ENCODE measurements around the gene GPR21.

Gene GPR21

DNA sequence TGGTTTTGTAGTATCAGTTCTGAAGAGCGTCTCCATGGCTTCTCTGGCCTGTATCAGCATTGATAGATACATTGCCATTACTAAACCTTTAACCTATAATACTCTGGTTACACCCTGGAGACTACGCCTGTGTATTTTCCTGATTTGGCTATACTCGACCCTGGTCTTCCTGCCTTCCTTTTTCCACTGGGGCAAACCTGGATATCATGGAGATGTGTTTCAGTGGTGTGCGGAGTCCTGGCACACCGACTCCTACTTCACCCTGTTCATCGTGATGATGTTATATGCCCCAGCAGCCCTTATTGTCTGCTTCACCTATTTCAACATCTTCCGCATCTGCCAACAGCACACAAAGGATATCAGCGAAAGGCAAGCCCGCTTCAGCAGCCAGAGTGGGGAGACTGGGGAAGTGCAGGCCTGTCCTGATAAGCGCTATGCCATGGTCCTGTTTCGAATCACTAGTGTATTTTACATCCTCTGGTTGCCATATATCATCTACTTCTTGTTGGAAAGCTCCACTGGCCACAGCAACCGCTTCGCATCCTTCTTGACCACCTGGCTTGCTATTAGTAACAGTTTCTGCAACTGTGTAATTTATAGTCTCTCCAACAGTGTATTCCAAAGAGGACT, 1.5 kb downstream of the GPR21 start:
- Histone ChIP-seq H3K4me1 (ENCODE audit: control insufficient read depth, insufficient read depth, low read length) (peaks cover 24% of the 10 kb centered on the region), H3K4me2 (ENCODE audit: low read length) (no peak overlapping the region), H3K9me3 (replicated peaks; ENCODE audit: low read length) (no peaks in the 10 kb centered on the region), H3K4me3 (ENCODE audit: low read length) (no peak overlapping the region), H3K9ac (ENCODE audit: low read depth, low read length) (no peak overlapping the region), H3K36me3 (ENCODE audit: insufficient read depth, low read length) (peaks cover 7% of the 10 kb centered on the region), H3K27me3 (ENCODE audit: control insufficient read depth, insufficient read depth, low read length) (no peaks in the 10 kb centered on the region)

DNA sequence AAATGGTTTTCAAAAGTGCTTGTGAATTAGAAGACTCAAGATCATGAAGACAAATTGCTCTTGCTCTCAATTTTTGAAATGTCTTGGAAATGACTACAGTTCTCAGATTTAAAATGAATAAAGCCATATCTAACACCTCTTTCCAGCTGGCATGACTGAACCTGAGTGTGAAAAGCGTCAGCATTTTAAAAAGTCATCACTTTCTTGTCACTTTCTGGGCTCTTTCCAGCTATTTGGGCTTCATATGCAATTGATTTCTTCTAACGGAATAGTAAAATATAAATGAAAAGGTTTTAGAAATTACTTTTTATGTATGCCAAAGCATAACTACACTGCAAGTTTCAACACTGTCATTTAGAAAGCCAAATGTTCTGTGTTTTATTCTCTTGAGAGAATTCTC, 2.3 kb downstream of the GPR21 start:
- Histone ChIP-seq H3K27me3 (ENCODE audit: control insufficient read depth, insufficient read depth, low read length) (no peaks in the 10 kb centered on the region), H3K9ac (ENCODE audit: low read depth, low read length) (no peak overlapping the region), H3K4me1 (ENCODE audit: control insufficient read depth, insufficient read depth, low read length) (peaks cover 24% of the 10 kb centered on the region), H3K9me3 (replicated peaks; ENCODE audit: low read length) (no peaks in the 10 kb centered on the region), H3K36me3 (ENCODE audit: insufficient read depth, low read length) (peaks cover 7% of the 10 kb centered on the region), H3K4me2 (ENCODE audit: low read length) (no peak overlapping the region), H3K4me3 (ENCODE audit: low read length) (no peak overlapping the region)

DNA sequence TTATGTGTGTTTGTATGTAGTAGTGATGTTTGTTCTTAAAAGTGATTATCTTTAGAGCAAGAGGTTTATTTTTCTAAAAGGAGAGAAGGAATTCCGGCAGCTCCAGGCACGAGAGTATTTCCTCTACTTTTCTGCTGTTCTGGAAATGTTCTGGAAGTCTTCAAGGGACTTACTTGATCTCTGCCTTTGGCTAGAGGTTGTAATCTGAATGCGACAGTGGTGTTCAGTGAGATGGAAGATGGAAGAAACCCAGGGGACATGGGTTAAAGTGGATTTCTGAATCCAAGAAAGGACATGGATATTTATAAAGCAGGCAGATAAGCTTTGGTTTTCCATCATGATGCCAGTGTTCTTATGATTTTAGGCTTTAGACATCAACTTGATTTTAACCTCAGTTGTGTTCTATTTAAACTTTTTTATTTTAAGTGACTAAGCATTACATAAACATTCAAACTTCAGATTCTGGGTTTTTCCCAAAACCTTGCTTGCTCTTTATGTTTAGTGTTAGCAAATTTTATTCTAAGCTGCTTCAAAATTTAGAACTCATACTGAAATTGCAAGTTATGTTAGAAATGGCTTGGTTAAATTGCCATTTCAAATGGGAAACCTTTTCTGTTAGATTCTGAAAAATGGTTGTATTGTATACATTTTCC, 3.6 kb downstream of the GPR21 start:
- Histone ChIP-seq H3K4me2 (ENCODE audit: low read length) (peak overlapping the region; percentile 4), H3K27me3 (ENCODE audit: control insufficient read depth, insufficient read depth, low read length) (no peaks in the 10 kb centered on the region), H3K4me3 (ENCODE audit: low read length) (no peak overlapping the region), H3K9ac (ENCODE audit: low read depth, low read length) (no peak overlapping the region), H3K36me3 (ENCODE audit: insufficient read depth, low read length) (peaks cover 7% of the 10 kb centered on the region), H3K9me3 (replicated peaks; ENCODE audit: low read length) (no peaks in the 10 kb centered on the region), H3K4me1 (ENCODE audit: control insufficient read depth, insufficient read depth, low read length) (peaks cover 24% of the 10 kb centered on the region)

DNA sequence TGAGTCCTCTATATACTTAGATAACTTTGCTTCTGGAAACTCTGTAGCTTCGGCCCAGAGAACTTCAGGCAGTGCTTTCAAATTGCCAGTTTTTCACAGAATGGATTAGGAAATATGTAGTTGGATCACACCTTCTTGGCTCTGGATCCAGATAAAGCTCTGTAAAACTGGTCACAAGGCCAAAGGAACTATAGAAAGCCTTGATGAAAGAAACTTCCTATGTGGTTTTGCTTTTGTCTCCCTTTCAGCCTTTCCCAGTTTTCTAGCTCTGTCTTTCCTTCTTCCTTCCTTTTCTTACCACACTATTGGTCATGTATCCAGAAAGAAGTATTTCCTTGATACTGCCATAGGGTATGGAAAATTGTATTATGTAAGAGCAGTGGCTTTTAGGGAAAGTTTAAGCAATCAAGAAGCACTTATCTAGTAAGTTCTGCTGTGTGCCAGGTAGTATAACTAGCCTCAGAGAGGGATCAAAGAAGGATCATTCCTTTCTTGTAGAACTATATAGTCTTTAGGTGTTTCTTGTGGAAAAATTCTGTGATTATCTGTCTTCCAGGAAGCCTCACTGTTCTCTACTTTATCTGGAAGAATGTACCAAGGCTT, 6.3 kb downstream of the GPR21 start:
- Histone ChIP-seq H3K9ac (ENCODE audit: low read depth, low read length) (no peak overlapping the region), H3K9me3 (replicated peaks; ENCODE audit: low read length) (no peaks in the 10 kb centered on the region), H3K27me3 (ENCODE audit: control insufficient read depth, insufficient read depth, low read length) (no peaks in the 10 kb centered on the region), H3K4me1 (ENCODE audit: control insufficient read depth, insufficient read depth, low read length) (peaks cover 18% of the 10 kb centered on the region), H3K36me3 (ENCODE audit: insufficient read depth, low read length) (peaks cover 4% of the 10 kb centered on the region), H3K4me3 (ENCODE audit: low read length) (no peak overlapping the region), H3K4me2 (ENCODE audit: low read length) (no peak overlapping the region)

DNA sequence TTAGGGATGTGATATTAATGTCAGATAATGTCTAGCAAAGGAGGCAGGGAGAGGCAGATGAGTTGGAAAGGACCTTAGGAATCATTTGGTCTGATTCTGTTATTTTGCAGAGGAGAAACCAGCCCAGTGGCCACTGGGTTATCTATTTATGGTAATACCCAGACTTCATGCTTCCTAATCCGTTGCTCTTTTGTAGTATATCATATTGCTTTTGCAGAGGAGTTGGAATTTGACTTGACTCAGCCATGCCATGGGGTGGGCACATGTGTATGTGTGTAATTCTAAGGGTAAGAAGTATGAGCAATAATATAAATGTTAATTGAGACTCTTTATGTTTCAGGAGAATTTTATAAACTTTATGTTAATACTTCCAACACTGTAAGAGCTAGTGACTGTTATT, 7.3 kb downstream of the GPR21 start:
- no peaks in the 10 kb centered on the region for H3K27me3 ChIP-seq (ENCODE audit: control insufficient read depth, insufficient read depth, low read length)
- no peak overlapping the region for H3K9ac ChIP-seq (ENCODE audit: low read depth, low read length)
- H3K4me3 ChIP-seq (ENCODE audit: low read length): no peak overlapping the region
- H3K4me2 ChIP-seq (ENCODE audit: low read length): no peak overlapping the region
- peaks cover 18% of the 10 kb centered on the region for H3K4me1 ChIP-seq (ENCODE audit: control insufficient read depth, insufficient read depth, low read length)
- H3K36me3 ChIP-seq (ENCODE audit: insufficient read depth, low read length): no peaks in the 10 kb centered on the region
- H3K9me3 ChIP-seq (replicated peaks; ENCODE audit: low read length): no peaks in the 10 kb centered on the region

DNA sequence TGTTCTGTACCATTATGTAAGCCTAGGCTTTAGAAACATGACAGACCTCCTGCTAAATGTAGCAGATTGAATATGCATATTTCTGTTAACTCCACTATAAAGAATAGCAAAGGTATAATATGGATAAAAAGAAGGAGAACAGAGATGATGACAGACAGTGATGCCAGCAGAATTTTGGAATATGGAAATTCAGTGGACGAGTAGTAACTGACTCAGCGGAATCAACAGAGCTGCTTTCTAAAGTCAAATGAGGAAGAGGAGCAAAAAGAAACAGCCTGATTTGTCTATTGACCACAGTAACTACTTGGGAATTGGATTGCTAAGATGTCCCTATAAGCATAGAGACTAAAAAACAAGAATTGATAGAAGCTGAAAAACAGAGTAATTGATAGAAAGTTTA, 8.0 kb downstream of the GPR21 start:
- Histone ChIP-seq H3K36me3 (ENCODE audit: insufficient read depth, low read length) (no peaks in the 10 kb centered on the region), H3K4me1 (ENCODE audit: control insufficient read depth, insufficient read depth, low read length) (peaks cover 11% of the 10 kb centered on the region), H3K9ac (ENCODE audit: low read depth, low read length) (no peak overlapping the region), H3K4me3 (ENCODE audit: low read length) (no peak overlapping the region), H3K9me3 (replicated peaks; ENCODE audit: low read length) (no peaks in the 10 kb centered on the region), H3K4me2 (ENCODE audit: low read length) (no peak overlapping the region), H3K27me3 (ENCODE audit: control insufficient read depth, insufficient read depth, low read length) (no peaks in the 10 kb centered on the region)

DNA sequence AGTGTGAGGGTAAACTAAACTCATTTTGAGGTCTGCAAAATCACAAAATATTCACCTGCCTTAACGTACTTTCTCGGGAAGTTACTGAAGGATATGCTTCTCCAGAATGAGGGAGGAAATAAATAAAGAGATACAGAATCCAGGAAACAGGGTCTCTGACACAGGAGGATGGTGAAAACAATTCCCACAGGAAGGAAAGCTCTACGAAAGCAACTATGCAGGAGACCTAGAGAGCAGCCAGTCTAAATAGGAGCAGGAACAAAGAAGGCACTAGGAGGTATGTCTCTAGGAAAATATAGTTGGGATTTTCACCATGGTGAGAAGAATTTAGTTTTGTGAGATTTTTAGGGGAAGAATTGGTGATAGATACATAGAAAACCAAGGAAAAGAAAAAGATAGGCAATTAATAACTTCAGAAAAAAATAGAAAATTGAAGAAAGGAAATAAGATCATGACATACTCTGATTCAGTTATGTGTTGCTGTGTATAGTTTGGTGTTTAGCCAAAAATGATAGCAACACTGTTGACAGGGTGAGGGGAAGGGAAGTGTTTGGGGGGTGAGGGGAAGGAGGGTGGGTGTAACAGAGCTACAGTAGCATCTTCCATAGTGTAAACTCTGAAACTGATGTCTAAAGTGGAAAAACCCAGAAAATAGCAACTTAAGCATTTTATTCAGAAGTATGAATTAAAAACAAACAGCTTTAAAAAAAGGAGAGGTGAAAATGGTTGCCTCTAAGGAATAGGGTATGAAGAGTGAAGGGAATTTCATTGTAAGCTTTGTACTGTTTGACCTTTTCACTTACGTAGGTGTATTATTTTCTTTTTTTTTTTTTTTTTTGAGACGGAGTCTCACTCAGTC, 9.8 kb downstream of the GPR21 start:
- no peak overlapping the region for H3K4me2 ChIP-seq (ENCODE audit: low read length)
- H3K36me3 ChIP-seq (ENCODE audit: insufficient read depth, low read length): no peaks in the 10 kb centered on the region
- H3K4me1 ChIP-seq (ENCODE audit: control insufficient read depth, insufficient read depth, low read length): no peaks in the 10 kb centered on the region
- no peak overlapping the region for H3K9ac ChIP-seq (ENCODE audit: low read depth, low read length)
- H3K9me3 ChIP-seq (replicated peaks; ENCODE audit: low read length): no peaks in the 10 kb centered on the region
- no peaks in the 10 kb centered on the region for H3K27me3 ChIP-seq (ENCODE audit: control insufficient read depth, insufficient read depth, low read length)
- H3K4me3 ChIP-seq (ENCODE audit: low read length): no peak overlapping the region

DNA sequence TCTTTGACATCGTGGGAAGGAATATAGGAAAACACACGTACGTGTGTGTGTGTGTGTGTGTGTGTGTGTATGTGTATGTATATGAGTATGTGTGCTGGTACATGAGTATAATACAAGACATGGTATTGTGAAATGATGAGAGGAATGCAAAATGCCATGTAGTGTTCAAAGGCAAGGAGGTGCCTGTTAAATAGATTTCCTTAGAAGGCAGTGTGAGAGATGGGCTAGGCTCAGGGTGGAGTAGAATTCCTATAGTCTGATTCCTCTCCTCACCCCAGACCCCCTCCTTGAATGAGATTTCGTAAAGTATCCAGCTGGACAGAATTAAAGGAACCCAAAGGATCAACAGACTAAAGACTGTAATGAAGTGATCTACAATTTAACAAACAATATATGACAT, 11.1 kb downstream of the GPR21 start:
- no peak overlapping the region for H3K4me2 ChIP-seq (ENCODE audit: low read length)
- H3K4me3 ChIP-seq (ENCODE audit: low read length): no peak overlapping the region
- H3K4me1 ChIP-seq (ENCODE audit: control insufficient read depth, insufficient read depth, low read length): peaks cover 12% of the 10 kb centered on the region
- H3K9ac ChIP-seq (ENCODE audit: low read depth, low read length): no peak overlapping the region
- H3K9me3 ChIP-seq (replicated peaks; ENCODE audit: low read length): no peaks in the 10 kb centered on the region
- H3K36me3 ChIP-seq (ENCODE audit: insufficient read depth, low read length): no peaks in the 10 kb centered on the region
- H3K27me3 ChIP-seq (ENCODE audit: control insufficient read depth, insufficient read depth, low read length): no peaks in the 10 kb centered on the region

DNA sequence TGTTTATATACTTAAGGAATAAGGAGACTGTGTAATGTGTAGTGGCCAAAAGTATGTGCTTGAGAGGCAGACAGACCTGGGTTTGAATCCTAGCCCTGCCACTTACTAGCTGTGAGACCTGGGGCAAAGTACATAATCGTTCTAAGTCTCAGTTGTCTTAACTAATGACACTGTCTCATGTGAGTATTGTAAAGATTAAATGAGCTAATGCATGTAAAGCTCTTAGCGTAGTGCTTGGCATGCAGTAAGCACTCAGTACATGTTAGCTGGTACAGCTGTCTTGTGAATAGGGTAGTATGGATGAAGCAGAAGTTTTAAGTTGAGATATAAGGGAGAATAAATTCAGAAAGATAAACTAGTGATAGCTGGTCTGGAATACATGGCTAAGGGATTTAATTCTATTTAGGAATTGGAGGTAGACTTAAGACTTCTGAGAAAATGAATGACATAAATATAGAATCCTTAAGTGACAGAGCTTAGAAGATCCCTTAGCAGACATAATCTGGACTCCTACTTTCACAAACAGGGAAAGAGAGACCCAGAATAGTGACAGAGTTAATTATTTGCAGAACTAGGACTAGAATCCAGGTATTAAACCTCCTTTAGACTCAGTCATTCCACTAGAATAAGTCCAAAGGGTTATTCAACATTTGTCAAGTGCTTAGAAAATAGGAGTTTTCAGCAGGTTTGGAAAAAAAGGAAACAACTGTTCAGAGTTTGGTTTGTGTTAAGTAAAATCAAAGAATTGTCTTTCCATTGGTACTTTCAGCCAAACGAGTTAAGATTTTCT, 13.1 kb downstream of the GPR21 start:
- no peak overlapping the region for H3K9ac ChIP-seq (ENCODE audit: low read depth, low read length)
- H3K4me1 ChIP-seq (ENCODE audit: control insufficient read depth, insufficient read depth, low read length): peaks cover 20% of the 10 kb centered on the region
- no peaks in the 10 kb centered on the region for H3K27me3 ChIP-seq (ENCODE audit: control insufficient read depth, insufficient read depth, low read length)
- H3K9me3 ChIP-seq (replicated peaks; ENCODE audit: low read length): no peaks in the 10 kb centered on the region
- H3K36me3 ChIP-seq (ENCODE audit: insufficient read depth, low read length): no peaks in the 10 kb centered on the region
- no peak overlapping the region for H3K4me2 ChIP-seq (ENCODE audit: low read length)
- no peak overlapping the region for H3K4me3 ChIP-seq (ENCODE audit: low read length)

DNA sequence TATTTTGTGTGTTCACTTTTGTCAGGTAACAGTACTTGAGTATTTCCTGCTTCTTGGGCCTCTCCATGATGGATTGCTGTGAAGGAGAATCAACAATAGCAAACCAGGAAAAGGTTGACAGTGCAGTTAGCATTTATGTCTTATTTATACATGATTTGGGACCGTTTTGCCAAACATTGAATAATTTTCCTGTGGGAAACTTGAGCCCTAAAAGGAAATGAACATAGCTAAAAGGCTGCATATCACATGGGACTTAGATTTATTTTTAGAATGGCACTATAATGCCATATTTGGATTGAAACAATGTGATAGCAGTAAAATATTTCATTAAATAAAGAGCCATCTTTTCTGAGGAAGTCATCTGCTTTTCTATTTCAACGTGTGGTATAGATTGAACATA, 15.3 kb downstream of the GPR21 start:
- no peak overlapping the region for H3K4me2 ChIP-seq (ENCODE audit: low read length)
- H3K36me3 ChIP-seq (ENCODE audit: insufficient read depth, low read length): no peaks in the 10 kb centered on the region
- H3K27me3 ChIP-seq (ENCODE audit: control insufficient read depth, insufficient read depth, low read length): no peaks in the 10 kb centered on the region
- H3K4me1 ChIP-seq (ENCODE audit: control insufficient read depth, insufficient read depth, low read length): peaks cover 20% of the 10 kb centered on the region
- no peak overlapping the region for H3K4me3 ChIP-seq (ENCODE audit: low read length)
- peak overlapping the region; percentile 29 for H3K9ac ChIP-seq (ENCODE audit: low read depth, low read length)
- H3K9me3 ChIP-seq (replicated peaks; ENCODE audit: low read length): no peaks in the 10 kb centered on the region
